Stimulated activated CD8-positive, alpha-beta memory T cell treated with anti-CD3 and anti-CD28 coated beads, Interleukin-15, amount 100 ng/mL, for 1 hour (primary cell): Measurements from ENCODE around the gene CDH18.
"Not testable (repeated sequence)": the region's sequence is repeated elsewhere in the genome, so short reads cannot be mapped to it uniquely, and the experiment has no call there.

Experiments used
- DNase-seq: peaks from one replicate; pipeline ENCODE4 v3.0.0-alpha.2; 2020; ENCODE audit warnings: low read depth

Gene CDH18

GRCh38 chr5:19859020-19859419, 129.0 kb downstream of the CDH18 start:
- no peak for DNase-seq

- DNase-seq, result no peak
Observed at GRCh38 chr5:19855931-19856330, 132.1 kb downstream of the CDH18 start.

GRCh38 chr5:19855453-19855852, 132.5 kb downstream of the CDH18 start:
- no peak for DNase-seq

- no peak for DNase-seq
Observed at GRCh38 chr5:19855031-19855430, 133.0 kb downstream of the CDH18 start.

- no peak for DNase-seq
Observed at GRCh38 chr5:19853616-19854240, 134.3 kb downstream of the CDH18 start.

GRCh38 chr5:19837536-19838174, 150.3 kb downstream of the CDH18 start:
- DNase-seq, result no peak

- DNase-seq, result no peak
Observed at GRCh38 chr5:19835442-19835841, 152.6 kb downstream of the CDH18 start.

- DNase-seq, result not testable (repeated sequence)
Observed at GRCh38 chr5:19812720-19813119, 175.3 kb downstream of the CDH18 start.

- no peak for DNase-seq
Observed at GRCh38 chr5:19806756-19807155, 181.2 kb downstream of the CDH18 start.

GRCh38 chr5:19802686-19803085, 185.3 kb downstream of the CDH18 start:
- no peak for DNase-seq

- no peak for DNase-seq
Observed at GRCh38 chr5:19795218-19795617, 192.8 kb downstream of the CDH18 start.

- no peak for DNase-seq
Observed at GRCh38 chr5:19790829-19791466, 197.1 kb downstream of the CDH18 start.

- DNase-seq, result no peak
Observed at GRCh38 chr5:19782566-19782965, 205.4 kb downstream of the CDH18 start.

GRCh38 chr5:19777363-19777762, 210.6 kb downstream of the CDH18 start:
- no peak for DNase-seq

- not testable (repeated sequence) for DNase-seq
Observed at GRCh38 chr5:19776886-19777285, 211.1 kb downstream of the CDH18 start.

GRCh38 chr5:19771174-19771835, 216.7 kb downstream of the CDH18 start:
- no peak for DNase-seq

- DNase-seq, result no peak
Observed at GRCh38 chr5:19770396-19770795, 217.6 kb downstream of the CDH18 start.

- no peak for DNase-seq
Observed at GRCh38 chr5:19767987-19768386, 220.0 kb downstream of the CDH18 start.

- DNase-seq, result no peak
Observed at GRCh38 chr5:19753579-19753978, 234.4 kb downstream of the CDH18 start.

GRCh38 chr5:19751326-19751725, 236.7 kb downstream of the CDH18 start:
- no peak for DNase-seq

- no peak for DNase-seq
Observed at GRCh38 chr5:19745247-19745646, 242.8 kb downstream of the CDH18 start.

- DNase-seq, result no peak
Observed at GRCh38 chr5:19739671-19740070, 248.3 kb downstream of the CDH18 start.

- no peak for DNase-seq
Observed at GRCh38 chr5:19734776-19735175, 253.2 kb downstream of the CDH18 start.
